CD4-positive, CD25-positive, alpha-beta regulatory T cell (primary cell): ENCODE results near the gene ANKRD44. TPM values are rescaled to one million over a fixed set of nuclear protein-coding genes. Genes with fewer than 3 reads are reported as not detected.

Experiments
- ATAC-seq, 2 donors: fragments of 150-1000 bp; cut with Tn5 transposase; one replicate each; pipeline ENCODE4 v1.10.0; 2021; ENCODE audit warnings: low read depth in 2 of 2, moderate number of reproducible peaks in 2 of 2, moderate library complexity in 1 of 2
- DNase-seq, 3 donors: peaks; one replicate each; pipeline versions ENCODE4 v3.0.0 to v3.0.0-alpha.2; 2012 to 2022; ENCODE audit warnings: mixed read lengths in 1 of 3
- H3K27ac ChIP-seq: one replicate; pipeline ENCODE4 v1.7.0; 2013; ENCODE audit warnings: mild to moderate bottlenecking, low read length; ENCODE audit not compliant: insufficient read depth, poor library complexity, severe bottlenecking
- H3K27me3 ChIP-seq: one replicate; pipeline ENCODE4 v1.7.0; 2013; ENCODE audit warnings: low read length; ENCODE audit not compliant: control insufficient read depth, insufficient read depth
- H3K36me3 ChIP-seq: one replicate; pipeline ENCODE4 v1.7.0; 2013; ENCODE audit warnings: mild to moderate bottlenecking, low read length, moderate library complexity; ENCODE audit not compliant: control insufficient read depth, insufficient read depth
- H3K4me1 ChIP-seq: 2 replicates; pipeline ENCODE4 v1.7.0; 2013; ENCODE audit warnings: mild to moderate bottlenecking, low read length; ENCODE audit not compliant: insufficient read depth, control insufficient read depth, poor library complexity, severe bottlenecking
- H3K4me3 ChIP-seq: one replicate; pipeline ENCODE4 v1.7.0; 2013; ENCODE audit warnings: low read depth, mild to moderate bottlenecking, low read length, moderate library complexity
- H3K9me3 ChIP-seq, 2 experiments: 1 replicate in 1 of 2; 2 replicates in 1 of 2; pipeline ENCODE4 v1.7.0; 2013; ENCODE audit warnings: low read length in 2 of 2, mild to moderate bottlenecking in 1 of 2, moderate library complexity in 1 of 2; ENCODE audit not compliant: control insufficient read depth in 2 of 2
- H3K27ac Mint-ChIP-seq, 3 donors: one replicate each; pipeline ENCODE4 v1.8.0; 2020 to 2022; ENCODE audit warnings: mild to moderate bottlenecking in 3 of 3, mixed read lengths in 3 of 3, moderate library complexity in 2 of 3
- H3K27me3 Mint-ChIP-seq: one replicate; pipeline ENCODE4 v1.8.0; 2022; ENCODE audit warnings: mild to moderate bottlenecking, mixed read lengths
- H3K36me3 Mint-ChIP-seq: one replicate; pipeline ENCODE4 v1.8.0; 2020; ENCODE audit warnings: mixed read lengths
- H3K4me1 Mint-ChIP-seq, 4 donors: one replicate each; pipeline ENCODE4 v1.8.0; 2020 to 2022; ENCODE audit warnings: mixed read lengths in 4 of 4, mild to moderate bottlenecking in 1 of 4
- H3K4me3 Mint-ChIP-seq, 4 donors: one replicate each; pipeline ENCODE4 v1.8.0; 2020 to 2022; ENCODE audit warnings: mild to moderate bottlenecking in 4 of 4, mixed read lengths in 4 of 4, moderate library complexity in 3 of 4
- H3K9me3 Mint-ChIP-seq, 7 donors: one replicate each; pipeline ENCODE4 v1.8.0; 2020 to 2022; ENCODE audit warnings: mixed read lengths in 7 of 7, mild to moderate bottlenecking in 3 of 7, moderate library complexity in 2 of 7
- polyA plus RNA-seq, 4 donors: library from polyadenylated mRNA; unstranded; fragments of 300-500 nt; fragmentation: Illumina TruSeq; gene quantifications; one replicate each; pipeline ENCODE4 v1.2.3, GENCODE V29; 2021
- total RNA-seq: library from RNA; stranded (reverse); gene quantifications from one replicate; pipeline ENCODE4 v1.2.3, GENCODE V29; 2022

ANKRD44 gene
- total and polyA plus RNA-seq, 5 donors from 2014 or later = 69.6 to 301 (median 85.0) TPM

DNA sequence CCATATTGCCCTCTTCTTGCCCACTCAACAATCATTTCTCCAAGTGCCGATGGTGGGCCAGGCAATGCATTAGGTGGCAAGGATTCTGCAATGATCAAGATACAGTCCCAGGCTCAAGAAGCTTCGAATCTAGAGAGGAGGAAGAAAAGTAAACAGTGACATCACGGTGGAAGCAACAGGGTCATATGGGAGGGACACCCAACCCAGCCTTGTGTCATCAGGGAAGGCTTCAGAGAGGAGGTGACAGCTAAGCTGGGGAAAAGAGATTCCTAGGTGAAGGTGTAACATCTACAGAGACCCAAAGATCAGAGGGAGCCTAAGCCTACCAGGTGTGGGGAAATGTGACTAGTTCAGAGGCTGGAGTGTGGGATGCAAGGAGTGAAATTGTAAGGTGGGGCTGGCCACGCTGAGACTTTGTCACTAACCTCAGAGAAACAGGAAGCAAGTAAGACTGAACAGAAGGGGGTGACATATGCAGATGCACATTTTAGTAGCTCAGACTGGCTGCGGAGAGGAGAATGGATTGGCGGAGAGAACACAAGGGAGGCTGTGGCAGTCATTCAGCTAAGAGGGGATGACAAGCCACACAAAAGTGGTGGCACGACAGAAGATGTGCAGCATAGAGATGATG is 104.9 kb downstream of the ANKRD44 start:
- Histone ChIP-seq H3K4me1 (peaks cover 93% of the 10 kb centered on the region), H3K9me3 (no peaks in the 10 kb centered on the region), H3K27me3 (no peaks in the 10 kb centered on the region), H3K36me3 (peaks cover 13% of the 10 kb centered on the region), H3K27ac (peak overlapping the region; percentile 88), H3K4me3 (peak overlapping the region; percentile 73)
- Mint-ChIP-seq H3K9me3 (no peaks in the 10 kb centered on the region), H3K36me3 (peaks cover 26% of the 10 kb centered on the region), H3K27me3 (no peaks in the 10 kb centered on the region), H3K4me1 (peaks cover 37 to 94% (median 79%) of the 10 kb centered on the region in 4 donors), H3K27ac (peak overlapping the region; percentile 97 to 99 (median 98)), H3K4me3 (peak overlapping the region; percentile 68 to 78 (median 72))
- DNase-seq = peak; percentile 57 to 91 (median 87)
- ATAC-seq = peak; percentile 84 to 86

DNA sequence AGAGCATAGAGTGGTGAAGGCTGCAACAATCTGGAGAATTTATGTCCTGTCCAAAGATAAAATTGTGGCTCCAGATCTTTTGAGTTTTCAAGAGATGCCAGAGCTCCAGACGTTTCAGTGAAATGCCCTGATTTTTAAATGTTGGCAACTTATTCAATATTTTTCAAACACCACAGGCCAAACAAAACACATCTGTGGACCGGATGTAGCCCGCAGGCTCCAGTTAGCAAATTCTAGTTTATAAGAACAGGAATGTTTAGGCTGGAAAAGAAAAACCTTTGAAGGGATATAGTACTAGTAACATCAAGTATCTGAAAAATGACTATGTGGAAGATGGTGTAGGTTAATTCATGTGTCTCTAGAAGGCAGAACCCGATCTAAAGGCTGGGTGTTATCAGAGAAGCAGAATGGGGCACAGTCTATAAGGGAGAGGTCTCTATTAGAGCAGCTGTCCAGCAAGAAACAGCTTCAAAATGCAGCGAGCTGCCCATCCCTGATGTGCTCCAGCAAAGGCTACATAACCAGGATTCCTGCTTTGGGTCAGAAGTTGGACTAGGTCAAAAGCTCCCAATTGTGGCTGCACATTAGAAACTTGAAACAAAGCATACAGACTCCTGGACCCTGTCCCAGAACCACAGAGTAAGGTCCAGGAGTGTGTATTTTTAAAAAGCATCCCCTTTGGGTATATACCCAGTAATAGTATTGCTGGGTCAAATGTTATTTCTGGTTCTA is 105.9 kb downstream of the ANKRD44 start:
- Mint-ChIP-seq H3K9me3 (no peaks in the 10 kb centered on the region), H3K27me3 (no peaks in the 10 kb centered on the region), H3K4me1 (peaks cover 30 to 94% (median 78%) of the 10 kb centered on the region in 4 donors), H3K4me3 (peak overlapping the region in 3 of 4 donors; percentile 71 to 78 (median 72)), H3K36me3 (peaks cover 26% of the 10 kb centered on the region), H3K27ac (peak overlapping the region; percentile 97 to 99 (median 98))
- DNase-seq (no peak), ATAC-seq (no peak)
- Histone ChIP-seq H3K27me3 (no peaks in the 10 kb centered on the region), H3K4me1 (peaks cover 93% of the 10 kb centered on the region), H3K9me3 (no peaks in the 10 kb centered on the region), H3K4me3 (peak overlapping the region; percentile 73), H3K27ac (peak overlapping the region; percentile 88), H3K36me3 (peaks cover 13% of the 10 kb centered on the region)

DNA sequence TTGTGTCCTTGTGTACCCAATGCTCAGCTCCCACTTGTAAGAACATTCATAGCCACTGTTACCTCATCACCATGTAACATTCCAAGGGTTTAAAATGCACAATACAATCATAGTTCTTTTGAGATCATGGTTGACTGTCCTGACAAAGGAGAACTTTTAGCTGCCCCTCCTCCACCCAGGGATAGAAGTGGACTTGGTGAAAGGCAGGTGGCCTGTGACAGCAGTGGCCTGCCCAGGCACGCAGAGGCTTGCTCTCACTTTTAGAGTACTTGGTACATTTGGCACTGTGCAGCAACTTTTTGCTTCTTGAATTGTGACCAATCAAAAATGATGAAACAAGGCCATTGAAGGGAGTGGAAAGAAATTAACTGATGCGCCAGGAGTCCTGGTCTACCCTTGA is 108.7 kb downstream of the ANKRD44 start:
- Histone ChIP-seq H3K4me3 (peak overlapping the region; percentile 72), H3K27me3 (no peaks in the 10 kb centered on the region), H3K9me3 (no peaks in the 10 kb centered on the region), H3K4me1 (peaks cover 90% of the 10 kb centered on the region), H3K27ac (peak overlapping the region; percentile 88), H3K36me3 (peaks cover 13% of the 10 kb centered on the region)
- DNase-seq (no peak), ATAC-seq (no peak)
- H3K36me3 Mint-ChIP-seq = peaks cover 30% of the 10 kb centered on the region
- no peaks in the 10 kb centered on the region for H3K9me3 Mint-ChIP-seq
- H3K4me3 Mint-ChIP-seq = peak overlapping the region in 3 of 4 donors; percentile 43 to 71 (median 69)
- H3K27me3 Mint-ChIP-seq = no peaks in the 10 kb centered on the region
- peaks cover 25 to 93% (median 73%) of the 10 kb centered on the region in 4 donors for H3K4me1 Mint-ChIP-seq
- H3K27ac Mint-ChIP-seq = peak overlapping the region; percentile 58 to 98 (median 92)

DNA sequence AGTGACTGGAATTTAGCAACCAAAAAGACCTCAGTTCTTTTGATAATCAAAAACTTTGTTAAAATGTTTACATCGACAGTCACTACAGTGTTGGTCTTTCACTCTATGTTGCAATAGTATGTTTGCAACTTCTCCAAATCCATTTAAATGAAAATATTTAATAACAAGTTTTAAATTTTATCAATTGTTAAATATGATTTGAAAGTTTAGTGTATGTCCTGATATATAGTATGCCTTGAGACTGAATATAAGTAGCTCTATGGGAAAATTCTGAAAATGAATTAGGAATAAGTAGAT is 109.9 kb downstream of the ANKRD44 start:
- H3K36me3 ChIP-seq = peaks cover 13% of the 10 kb centered on the region
- H3K27ac ChIP-seq = peak overlapping the region; percentile 88
- H3K4me1 ChIP-seq = peaks cover 90% of the 10 kb centered on the region
- ATAC-seq (no peak), DNase-seq (no peak)
- Mint-ChIP-seq H3K27ac (peak overlapping the region; percentile 98), H3K36me3 (peaks cover 25% of the 10 kb centered on the region), H3K4me1 (peaks cover 33 to 93% (median 74%) of the 10 kb centered on the region in 4 donors), H3K4me3 (peak overlapping the region; percentile 68 to 89 (median 78)), H3K27me3 (no peaks in the 10 kb centered on the region), H3K9me3 (no peaks in the 10 kb centered on the region)
- no peaks in the 10 kb centered on the region for H3K27me3 ChIP-seq
- H3K9me3 ChIP-seq = no peaks in the 10 kb centered on the region
- H3K4me3 ChIP-seq = peak overlapping the region; percentile 72

DNA sequence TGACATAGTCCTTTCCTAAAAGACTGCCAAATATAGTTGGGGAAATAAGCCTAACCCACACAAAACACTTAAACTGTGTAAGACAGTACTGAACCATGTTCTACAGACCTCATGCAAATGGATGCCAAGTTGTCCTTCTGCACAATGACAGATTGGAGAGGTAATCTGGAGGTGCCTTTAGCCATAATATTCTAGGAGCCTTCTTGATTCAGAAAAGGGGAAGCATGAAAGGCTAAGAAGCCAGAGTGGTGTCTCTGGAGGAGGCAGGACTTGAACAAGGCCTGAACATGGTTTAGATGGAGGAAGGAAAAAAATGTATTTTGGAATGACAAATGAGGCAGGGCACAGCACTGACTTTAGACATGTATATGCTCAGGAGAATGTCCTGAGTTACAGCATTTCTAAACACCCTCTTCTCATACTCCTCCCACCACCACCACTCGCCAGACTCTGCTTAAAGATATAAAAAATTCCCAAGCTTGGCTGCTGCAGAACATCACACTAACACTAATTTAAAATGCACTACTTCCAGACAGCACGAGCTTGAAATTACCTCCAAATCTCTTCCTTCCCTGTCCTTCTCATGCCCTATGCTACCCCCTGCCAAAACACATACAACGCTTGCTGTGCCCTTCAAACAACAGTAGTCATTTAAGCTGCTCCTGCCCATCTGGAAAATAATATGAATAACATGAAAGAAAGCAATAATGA is 110.4 kb downstream of the ANKRD44 start:
- no peak for ATAC-seq
- Histone ChIP-seq H3K27ac (peak overlapping the region; percentile 88), H3K27me3 (no peaks in the 10 kb centered on the region), H3K4me3 (peak overlapping the region; percentile 72), H3K36me3 (peaks cover 13% of the 10 kb centered on the region), H3K9me3 (no peaks in the 10 kb centered on the region), H3K4me1 (peaks cover 90% of the 10 kb centered on the region)
- peaks cover 37 to 93% (median 74%) of the 10 kb centered on the region in 4 donors for H3K4me1 Mint-ChIP-seq
- peaks cover 21% of the 10 kb centered on the region for H3K36me3 Mint-ChIP-seq
- DNase-seq = no peak
- peak overlapping the region; percentile 98 for H3K27ac Mint-ChIP-seq
- no peaks in the 10 kb centered on the region for H3K27me3 Mint-ChIP-seq
- peak overlapping the region; percentile 53 to 93 (median 88) for H3K4me3 Mint-ChIP-seq
- H3K9me3 Mint-ChIP-seq = no peaks in the 10 kb centered on the region

DNA sequence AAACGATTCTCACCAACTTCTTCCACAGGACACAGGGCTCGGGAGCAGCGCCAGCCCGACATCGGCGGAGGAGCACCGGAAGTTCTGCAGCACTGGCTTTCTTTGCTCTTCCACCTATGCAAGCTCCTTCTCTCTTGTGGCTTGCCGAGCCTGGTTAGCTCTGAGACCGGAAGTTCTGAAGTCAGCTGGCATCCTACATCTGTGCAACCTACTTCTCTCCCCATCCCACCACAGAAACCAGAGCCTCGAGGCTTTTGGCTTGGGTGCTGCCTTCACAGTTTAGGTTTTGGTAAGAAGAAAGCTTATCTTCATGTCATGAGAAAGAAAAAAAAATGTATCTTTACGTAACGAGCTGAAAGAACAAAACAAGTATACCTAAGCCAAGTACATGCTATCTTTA is 111.7 kb downstream of the ANKRD44 start:
- Mint-ChIP-seq H3K27ac (peak overlapping the region; percentile 98), H3K27me3 (no peaks in the 10 kb centered on the region), H3K4me1 (peaks cover 42 to 93% (median 75%) of the 10 kb centered on the region in 4 donors), H3K36me3 (peaks cover 21% of the 10 kb centered on the region), H3K4me3 (peak overlapping the region; percentile 87 to 94 (median 91)), H3K9me3 (no peaks in the 10 kb centered on the region)
- peaks cover 4% of the 10 kb centered on the region for H3K36me3 ChIP-seq
- H3K27me3 ChIP-seq = no peaks in the 10 kb centered on the region
- H3K4me3 ChIP-seq = peak overlapping the region; percentile 72
- DNase-seq = peak; percentile 87 to 97 (median 95)
- peak; percentile 95 to 96 for ATAC-seq
- no peaks in the 10 kb centered on the region for H3K9me3 ChIP-seq
- peaks cover 81% of the 10 kb centered on the region for H3K4me1 ChIP-seq
- H3K27ac ChIP-seq = peak overlapping the region; percentile 88

DNA sequence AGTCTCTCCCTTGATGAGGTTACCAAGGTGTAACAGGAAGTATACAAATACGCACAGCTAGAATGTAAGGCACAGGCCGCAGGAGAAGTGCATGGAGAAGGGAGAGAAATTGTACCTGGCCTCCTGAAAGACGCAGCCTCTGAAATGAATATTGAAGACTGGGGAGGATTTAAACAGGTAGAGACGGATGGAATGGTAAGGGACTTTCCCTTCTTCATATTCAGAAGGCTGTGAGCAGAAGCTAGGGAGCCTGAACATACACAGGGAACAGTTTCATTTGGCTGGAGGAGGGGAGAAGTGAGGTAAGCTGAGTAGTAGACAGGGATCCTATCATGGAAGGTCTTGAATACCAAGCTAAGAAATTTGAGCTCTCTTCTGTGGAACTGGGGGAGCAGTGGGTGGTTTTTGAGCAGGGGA is 112.7 kb downstream of the ANKRD44 start:
- Histone ChIP-seq H3K4me3 (peak overlapping the region; percentile 72), H3K9me3 (no peaks in the 10 kb centered on the region), H3K4me1 (peaks cover 79% of the 10 kb centered on the region), H3K27ac (peak overlapping the region; percentile 88), H3K36me3 (no peaks in the 10 kb centered on the region), H3K27me3 (no peaks in the 10 kb centered on the region)
- Mint-ChIP-seq H3K9me3 (no peaks in the 10 kb centered on the region), H3K4me3 (peak overlapping the region; percentile 87 to 94 (median 91)), H3K4me1 (peaks cover 42 to 89% (median 71%) of the 10 kb centered on the region in 4 donors), H3K36me3 (peaks cover 13% of the 10 kb centered on the region), H3K27me3 (no peaks in the 10 kb centered on the region), H3K27ac (peak overlapping the region; percentile 96 to 98 (median 98))
- ATAC-seq (no peak), DNase-seq (peak in 1 of 3 donors; percentile 25)
